T-helper 17 cell (primary cell): ENCODE measurements around the gene CIRBP. TPM values are rescaled to one million over a fixed set of nuclear protein-coding genes. Genes with fewer than 3 reads are reported as not detected.

Experiments
- ATAC-seq: fragments of 150-1000 bp; cut with Tn5 transposase; 2 replicates; pipeline ENCODE4 v1.10.0; 2021; ENCODE audit warnings: mild to moderate bottlenecking, moderate library complexity
- DNase-seq, 3 donors: peaks; one replicate each; pipeline versions ENCODE4 v3.0.0 to v3.0.0-alpha.2; 2020 to 2021
- H3K9me3 ChIP-seq: one replicate; pipeline ENCODE4 v1.7.0; 2013; ENCODE audit warnings: low read length, mild to moderate bottlenecking; ENCODE audit not compliant: control insufficient read depth, poor library complexity, severe bottlenecking
- H3K27ac Mint-ChIP-seq: one replicate; pipeline ENCODE4 v1.8.0; 2022; ENCODE audit warnings: mild to moderate bottlenecking, moderate library complexity, mixed read lengths
- H3K27me3 Mint-ChIP-seq: one replicate; pipeline ENCODE4 v1.8.0; 2022; ENCODE audit warnings: mixed read lengths
- H3K36me3 Mint-ChIP-seq: one replicate; pipeline ENCODE4 v1.8.0; 2022; ENCODE audit warnings: low read depth, mixed read lengths
- H3K4me1 Mint-ChIP-seq: one replicate; pipeline ENCODE4 v1.8.0; 2022; ENCODE audit warnings: mild to moderate bottlenecking, mixed read lengths
- H3K4me3 Mint-ChIP-seq: one replicate; pipeline ENCODE4 v1.8.0; 2022; ENCODE audit warnings: mild to moderate bottlenecking, moderate library complexity, mixed read lengths
- total RNA-seq, 4 donors: library from RNA in 2 of 4; stranded (reverse) in 2 of 4; gene quantifications; one replicate each; pipeline ENCODE4 v1.2.3 and lab custom pipeline; 2022 to 2026

Gene CIRBP
- total RNA-seq, 2 donors from 2014 or later, result 460 to 474 TPM

GRCh38 chr19:1251330-1252220, 17.6 kb upstream of the CIRBP start:
- DNase-seq, result peak; percentile 42 to 50 (median 50)
- H3K9me3 ChIP-seq, result no peaks in the 10 kb centered on the region
- Mint-ChIP-seq H3K4me3 (peak overlapping the region; percentile 92), H3K27ac (peak overlapping the region; percentile 93), H3K27me3 (no peaks in the 10 kb centered on the region), H3K4me1 (peaks cover 8% of the 10 kb centered on the region), H3K36me3 (peaks cover 4% of the 10 kb centered on the region)
- no peak for ATAC-seq

DNA sequence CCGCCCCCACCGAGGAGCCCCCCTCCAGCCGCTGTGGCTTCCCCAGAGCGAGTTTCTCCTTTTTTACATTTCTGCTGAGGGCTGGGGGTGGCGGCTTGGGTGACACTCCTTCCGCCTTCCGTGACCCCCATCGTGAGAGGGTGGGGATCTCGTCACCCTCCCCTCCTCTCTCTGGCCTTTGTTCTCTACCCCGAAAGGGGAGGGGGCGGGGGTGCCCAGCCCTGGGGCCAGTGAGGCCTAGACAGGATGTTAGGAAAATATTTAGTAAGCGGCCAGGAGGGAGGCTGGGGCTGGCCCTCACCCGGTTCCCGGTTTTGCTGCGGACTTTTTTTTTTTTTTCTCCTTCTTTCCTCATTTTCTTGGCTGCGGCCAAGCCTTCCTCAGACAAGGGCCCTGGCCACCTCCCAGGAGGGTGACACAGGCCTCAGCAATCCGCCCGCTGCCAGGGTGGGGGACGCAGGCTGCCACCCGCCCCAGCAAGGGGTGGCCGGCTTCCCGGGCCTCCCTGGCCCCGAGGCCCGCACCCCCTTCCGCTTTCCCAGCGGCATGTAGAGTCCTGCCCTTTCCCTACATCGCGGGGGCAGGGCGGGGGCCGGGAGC, 16.8 kb upstream of the CIRBP start:
- DNase-seq (peak in 1 of 3 donors; percentile 49), ATAC-seq (no peak)
- Mint-ChIP-seq H3K27ac (peak overlapping the region; percentile 93), H3K36me3 (peaks cover 4% of the 10 kb centered on the region), H3K4me3 (peak overlapping the region; percentile 92), H3K27me3 (no peaks in the 10 kb centered on the region), H3K4me1 (peaks cover 9% of the 10 kb centered on the region)
- no peaks in the 10 kb centered on the region for H3K9me3 ChIP-seq

- Mint-ChIP-seq H3K36me3 (peaks cover 6% of the 10 kb centered on the region), H3K27ac (peak overlapping the region; percentile 93), H3K4me3 (peak overlapping the region; percentile 92), H3K4me1 (peaks cover 16% of the 10 kb centered on the region), H3K27me3 (no peaks in the 10 kb centered on the region)
- H3K9me3 ChIP-seq, result no peaks in the 10 kb centered on the region
- ATAC-seq (peak; percentile 16), DNase-seq (peak; percentile 44 to 73 (median 60))
Observed at GRCh38 chr19:1252821-1253513, 16.2 kb upstream of the CIRBP start.

- Mint-ChIP-seq H3K4me3 (peak overlapping the region; percentile 76), H3K27ac (peak overlapping the region; percentile 84), H3K27me3 (no peaks in the 10 kb centered on the region), H3K4me1 (peaks cover 17% of the 10 kb centered on the region), H3K36me3 (peaks cover 6% of the 10 kb centered on the region)
- DNase-seq (no peak), ATAC-seq (no peak)
- H3K9me3 ChIP-seq, result no peaks in the 10 kb centered on the region
Observed at GRCh38 chr19:1253514-1254080, 15.5 kb upstream of the CIRBP start.

DNA sequence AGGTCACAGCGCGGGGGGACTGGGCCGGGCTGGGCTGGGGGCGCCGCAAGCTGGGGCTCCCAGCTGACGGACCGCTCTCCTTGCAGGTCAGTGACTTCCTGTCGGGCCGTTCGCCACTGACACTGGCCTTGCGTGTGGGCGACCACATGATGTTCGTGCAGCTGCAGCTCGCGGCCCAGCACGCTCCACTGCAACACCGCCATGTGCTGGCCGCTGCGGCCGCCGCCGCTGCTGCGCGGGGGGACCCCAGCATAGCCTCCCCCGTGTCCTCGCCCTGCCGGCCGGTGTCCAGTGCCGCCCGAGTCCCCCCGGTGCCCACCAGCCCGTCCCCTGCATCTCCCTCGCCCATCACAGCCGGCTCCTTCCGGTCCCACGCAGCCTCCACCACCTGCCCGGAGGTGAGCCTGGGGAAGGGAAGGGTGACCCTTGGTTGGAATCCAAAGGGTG, 15.0 kb upstream of the CIRBP start:
- peaks cover 6% of the 10 kb centered on the region for H3K36me3 Mint-ChIP-seq
- H3K4me1 Mint-ChIP-seq, result peaks cover 21% of the 10 kb centered on the region
- DNase-seq (no peak), ATAC-seq (no peak)
- H3K4me3 Mint-ChIP-seq, result peak overlapping the region; percentile 39
- no peaks in the 10 kb centered on the region for H3K9me3 ChIP-seq
- H3K27me3 Mint-ChIP-seq, result no peaks in the 10 kb centered on the region
- H3K27ac Mint-ChIP-seq, result peak overlapping the region; percentile 84

DNA sequence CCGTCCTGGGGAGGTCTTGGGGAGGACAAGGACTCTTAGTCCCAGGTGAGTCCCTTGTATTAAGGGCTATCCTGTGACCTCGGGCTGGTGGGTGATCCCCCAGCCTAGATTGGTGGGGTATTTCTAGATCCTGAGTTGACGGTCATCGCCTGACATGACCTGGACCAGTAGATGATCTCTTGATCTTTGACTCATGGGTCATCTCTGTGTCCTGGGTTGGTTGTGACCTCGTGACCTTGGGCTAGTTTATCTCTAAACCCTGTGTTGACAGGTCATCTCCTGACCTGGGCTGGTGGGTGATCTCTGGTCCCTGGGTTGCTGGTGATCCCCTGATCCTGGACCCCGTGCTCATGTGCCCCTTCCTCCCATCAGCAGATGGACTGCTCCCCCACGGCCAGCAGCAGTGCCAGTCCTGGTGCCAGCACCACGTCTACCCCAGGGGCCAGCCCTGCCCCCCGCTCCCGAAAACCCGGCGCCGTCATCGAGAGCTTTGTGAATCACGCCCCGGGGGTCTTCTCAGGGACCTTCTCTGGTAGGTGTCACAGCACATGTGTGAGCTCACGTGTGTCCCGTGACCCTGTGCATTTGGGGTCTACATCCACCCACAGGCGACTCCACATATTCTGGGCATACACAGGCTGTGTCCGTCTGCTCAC, 14.5 kb upstream of the CIRBP start:
- Mint-ChIP-seq H3K4me1 (peaks cover 26% of the 10 kb centered on the region), H3K27me3 (no peaks in the 10 kb centered on the region), H3K4me3 (peak overlapping the region; percentile 53), H3K27ac (peak overlapping the region; percentile 79), H3K36me3 (peaks cover 5% of the 10 kb centered on the region)
- ATAC-seq, result no peak
- no peaks in the 10 kb centered on the region for H3K9me3 ChIP-seq
- no peak for DNase-seq

GRCh38 chr19:1255186-1256161, 13.7 kb upstream of the CIRBP start:
- Mint-ChIP-seq H3K36me3 (peaks cover 4% of the 10 kb centered on the region), H3K27me3 (no peaks in the 10 kb centered on the region), H3K4me1 (peaks cover 31% of the 10 kb centered on the region), H3K4me3 (peak overlapping the region; percentile 53), H3K27ac (peak overlapping the region; percentile 96)
- H3K9me3 ChIP-seq, result no peaks in the 10 kb centered on the region
- ATAC-seq, result no peak
- no peak for DNase-seq

GRCh38 chr19:1256646-1257474, 12.3 kb upstream of the CIRBP start:
- Mint-ChIP-seq H3K4me1 (peaks cover 34% of the 10 kb centered on the region), H3K4me3 (peak overlapping the region; percentile 94), H3K27ac (peak overlapping the region; percentile 96), H3K27me3 (no peaks in the 10 kb centered on the region), H3K36me3 (peaks cover 2% of the 10 kb centered on the region)
- DNase-seq (no peak), ATAC-seq (no peak)
- H3K9me3 ChIP-seq, result no peaks in the 10 kb centered on the region

- H3K36me3 Mint-ChIP-seq, result peaks cover 2% of the 10 kb centered on the region
- peaks cover 36% of the 10 kb centered on the region for H3K4me1 Mint-ChIP-seq
- DNase-seq, result no peak
- ATAC-seq, result no peak
- H3K9me3 ChIP-seq, result no peaks in the 10 kb centered on the region
- H3K4me3 Mint-ChIP-seq, result peak overlapping the region; percentile 94
- H3K27ac Mint-ChIP-seq, result peak overlapping the region; percentile 96
- no peaks in the 10 kb centered on the region for H3K27me3 Mint-ChIP-seq
Observed at GRCh38 chr19:1257475-1258162, 11.5 kb upstream of the CIRBP start.

DNA sequence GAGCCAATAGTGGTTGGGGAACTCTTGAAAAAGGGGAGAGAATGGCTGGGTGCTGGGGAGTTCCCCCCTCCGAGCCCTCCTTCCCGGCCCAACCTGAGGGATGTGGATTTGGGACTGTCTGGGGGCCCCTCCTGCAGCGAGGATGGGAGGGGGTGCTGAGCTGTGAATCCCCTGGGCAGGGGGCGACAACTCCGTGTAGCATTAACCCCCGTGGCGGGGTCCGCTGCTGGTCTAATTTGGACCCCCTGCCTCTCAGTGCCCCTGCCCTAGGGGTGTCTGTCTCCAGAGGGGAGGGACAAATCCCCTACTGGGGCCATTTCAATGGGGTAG, 11.0 kb upstream of the CIRBP start:
- Mint-ChIP-seq H3K36me3 (peaks cover 2% of the 10 kb centered on the region), H3K4me3 (peak overlapping the region; percentile 94), H3K4me1 (peaks cover 37% of the 10 kb centered on the region), H3K27me3 (no peaks in the 10 kb centered on the region), H3K27ac (peak overlapping the region; percentile 96)
- DNase-seq (no peak), ATAC-seq (no peak)
- H3K9me3 ChIP-seq, result no peaks in the 10 kb centered on the region

DNA sequence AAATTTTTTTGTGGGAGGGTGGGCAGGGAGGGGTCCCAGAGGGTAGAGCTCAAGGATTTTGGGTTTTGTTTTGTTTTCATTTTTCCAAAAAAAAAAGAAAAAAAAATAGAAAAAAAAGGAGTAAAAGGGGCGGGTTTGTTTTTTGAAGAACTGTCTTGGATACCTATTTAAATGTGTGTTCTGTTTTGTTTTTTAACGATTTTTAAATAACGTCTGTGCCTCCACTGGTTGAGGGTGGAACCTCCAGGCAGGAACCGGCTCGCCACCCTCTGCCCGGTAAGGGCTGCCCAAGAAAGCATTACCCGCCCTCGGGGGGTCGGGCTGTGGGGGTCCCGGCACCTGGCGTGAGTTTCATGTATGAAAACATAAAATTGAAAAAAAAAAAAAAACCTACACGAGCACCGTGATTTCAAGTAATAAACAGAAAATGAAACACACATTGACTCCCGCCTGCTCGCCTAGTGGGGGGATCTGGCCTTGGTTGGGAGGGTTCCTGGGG, 10.4 kb upstream of the CIRBP start:
- no peak for DNase-seq
- H3K9me3 ChIP-seq, result no peaks in the 10 kb centered on the region
- Mint-ChIP-seq H3K4me1 (peaks cover 37% of the 10 kb centered on the region), H3K4me3 (peak overlapping the region; percentile 94), H3K27ac (peak overlapping the region; percentile 96), H3K36me3 (peaks cover 2% of the 10 kb centered on the region), H3K27me3 (no peaks in the 10 kb centered on the region)
- no peak for ATAC-seq
